ENCODE results near the gene TEAD4. TPM values are rescaled to one million over a fixed set of nuclear protein-coding genes. Genes with fewer than 3 reads are reported as not detected.

TEAD4 gene
- total and polyA plus RNA-seq, 2 experiments from 2014 or later: 68.1 to 145 TPM

- no peak overlapping the region for H3K27ac Mint-ChIP-seq
- no peak overlapping the region for H2AFZ ChIP-seq
Measured at GRCh38 chr12:3020850-3021435, 61.7 kb downstream of the TEAD4 start.

More at GRCh38 chr12:3020850-3021435, 61.7 kb downstream of the TEAD4 start:
- Mint-ChIP-seq H3K4me3 (no peak overlapping the region), H3K4me1 (peaks cover 4% of the 10 kb centered on the region; the same call in 2 of the 3 replicates), H3K27me3 (ENCODE audit: insufficient read depth, low read depth, poor library complexity) (peaks cover 10% of the 10 kb centered on the region), H3K9me3 (no peaks in the 10 kb centered on the region; the same call in 2 of the 3 replicates), H3K36me3 (ENCODE audit: low read depth) (peaks cover 77% of the 10 kb centered on the region)
- H3K4me1 ChIP-seq (ENCODE audit: insufficient read depth): no peaks in the 10 kb centered on the region
- H3K4me2 ChIP-seq: no peak overlapping the region
- DNase-seq (ENCODE audit: low spot score) (no peak), ATAC-seq (no peak)
- peaks cover 8% of the 10 kb centered on the region; the same call in 1 of the 2 replicates for H3F3A ChIP-seq (replicated peaks; ENCODE audit: low read depth)
- no peaks in the 10 kb centered on the region; the same call in none of the 2 replicates for H4K20me1 ChIP-seq (replicated peaks; ENCODE audit: insufficient read depth)
- H3K79me2 ChIP-seq (replicated peaks; ENCODE audit: insufficient read depth): no peaks in the 10 kb centered on the region
- no peak overlapping the region for H3K4me3 ChIP-seq
- H3K27ac ChIP-seq (ENCODE audit: low read depth): no peak overlapping the region
- no peaks in the 10 kb centered on the region for H3K27me3 ChIP-seq (ENCODE audit: insufficient read depth)
- no peaks in the 10 kb centered on the region for H3K9me2 ChIP-seq (ENCODE audit: insufficient read depth)
- TF ChIP-seq STAT1 (IDR thresholded peaks at IDR 0.05; ENCODE audit: unreplicated experiment) (no peak), EZH2 (IDR thresholded peaks at IDR 0.05; ENCODE audit: low read depth, unreplicated experiment) (no peak), POLR2AphosphoS5 (IDR thresholded peaks at IDR 0.05; ENCODE audit: low read depth) (peak; percentile 12; the same call in 1 of the 2 replicates)
- TF ChIP-seq, protein P1, sequence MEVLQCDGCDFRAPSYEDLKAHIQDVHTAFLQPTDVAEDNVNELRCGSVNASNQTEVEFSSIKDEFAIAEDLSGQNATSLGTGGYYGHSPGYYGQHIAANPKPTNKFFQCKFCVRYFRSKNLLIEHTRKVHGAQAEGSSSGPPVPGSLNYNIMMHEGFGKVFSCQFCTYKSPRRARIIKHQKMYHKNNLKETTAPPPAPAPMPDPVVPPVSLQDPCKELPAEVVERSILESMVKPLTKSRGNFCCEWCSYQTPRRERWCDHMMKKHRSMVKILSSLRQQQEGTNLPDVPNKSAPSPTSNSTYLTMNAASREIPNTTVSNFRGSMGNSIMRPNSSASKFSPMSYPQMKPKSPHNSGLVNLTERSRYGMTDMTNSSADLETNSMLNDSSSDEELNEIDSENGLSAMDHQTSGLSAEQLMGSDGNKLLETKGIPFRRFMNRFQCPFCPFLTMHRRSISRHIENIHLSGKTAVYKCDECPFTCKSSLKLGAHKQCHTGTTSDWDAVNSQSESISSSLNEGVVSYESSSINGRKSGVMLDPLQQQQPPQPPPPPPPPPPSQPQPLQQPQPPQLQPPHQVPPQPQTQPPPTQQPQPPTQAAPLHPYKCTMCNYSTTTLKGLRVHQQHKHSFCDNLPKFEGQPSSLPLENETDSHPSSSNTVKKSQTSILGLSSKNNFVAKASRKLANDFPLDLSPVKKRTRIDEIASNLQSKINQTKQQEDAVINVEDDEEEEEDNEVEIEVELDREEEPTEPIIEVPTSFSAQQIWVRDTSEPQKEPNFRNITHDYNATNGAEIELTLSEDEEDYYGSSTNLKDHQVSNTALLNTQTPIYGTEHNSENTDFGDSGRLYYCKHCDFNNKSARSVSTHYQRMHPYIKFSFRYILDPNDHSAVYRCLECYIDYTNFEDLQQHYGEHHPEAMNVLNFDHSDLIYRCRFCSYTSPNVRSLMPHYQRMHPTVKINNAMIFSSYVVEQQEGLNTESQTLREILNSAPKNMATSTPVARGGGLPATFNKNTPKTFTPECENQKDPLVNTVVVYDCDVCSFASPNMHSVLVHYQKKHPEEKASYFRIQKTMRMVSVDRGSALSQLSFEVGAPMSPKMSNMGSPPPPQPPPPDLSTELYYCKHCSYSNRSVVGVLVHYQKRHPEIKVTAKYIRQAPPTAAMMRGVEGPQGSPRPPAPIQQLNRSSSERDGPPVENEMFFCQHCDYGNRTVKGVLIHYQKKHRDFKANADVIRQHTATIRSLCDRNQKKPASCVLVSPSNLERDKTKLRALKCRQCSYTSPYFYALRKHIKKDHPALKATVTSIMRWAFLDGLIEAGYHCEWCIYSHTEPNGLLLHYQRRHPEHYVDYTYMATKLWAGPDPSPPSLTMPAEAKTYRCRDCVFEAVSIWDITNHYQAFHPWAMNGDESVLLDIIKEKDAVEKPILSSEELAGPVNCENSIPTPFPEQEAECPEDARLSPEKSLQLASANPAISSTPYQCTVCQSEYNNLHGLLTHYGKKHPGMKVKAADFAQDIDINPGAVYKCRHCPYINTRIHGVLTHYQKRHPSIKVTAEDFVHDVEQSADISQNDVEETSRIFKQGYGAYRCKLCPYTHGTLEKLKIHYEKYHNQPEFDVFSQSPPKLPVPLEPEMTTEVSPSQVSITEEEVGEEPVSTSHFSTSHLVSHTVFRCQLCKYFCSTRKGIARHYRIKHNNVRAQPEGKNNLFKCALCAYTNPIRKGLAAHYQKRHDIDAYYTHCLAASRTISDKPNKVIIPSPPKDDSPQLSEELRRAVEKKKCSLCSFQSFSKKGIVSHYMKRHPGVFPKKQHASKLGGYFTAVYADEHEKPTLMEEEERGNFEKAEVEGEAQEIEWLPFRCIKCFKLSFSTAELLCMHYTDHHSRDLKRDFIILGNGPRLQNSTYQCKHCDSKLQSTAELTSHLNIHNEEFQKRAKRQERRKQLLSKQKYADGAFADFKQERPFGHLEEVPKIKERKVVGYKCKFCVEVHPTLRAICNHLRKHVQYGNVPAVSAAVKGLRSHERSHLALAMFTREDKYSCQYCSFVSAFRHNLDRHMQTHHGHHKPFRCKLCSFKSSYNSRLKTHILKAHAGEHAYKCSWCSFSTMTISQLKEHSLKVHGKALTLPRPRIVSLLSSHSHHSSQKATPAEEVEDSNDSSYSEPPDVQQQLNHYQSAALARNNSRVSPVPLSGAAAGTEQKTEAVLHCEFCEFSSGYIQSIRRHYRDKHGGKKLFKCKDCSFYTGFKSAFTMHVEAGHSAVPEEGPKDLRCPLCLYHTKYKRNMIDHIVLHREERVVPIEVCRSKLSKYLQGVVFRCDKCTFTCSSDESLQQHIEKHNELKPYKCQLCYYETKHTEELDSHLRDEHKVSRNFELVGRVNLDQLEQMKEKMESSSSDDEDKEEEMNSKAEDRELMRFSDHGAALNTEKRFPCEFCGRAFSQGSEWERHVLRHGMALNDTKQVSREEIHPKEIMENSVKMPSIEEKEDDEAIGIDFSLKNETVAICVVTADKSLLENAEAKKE (CRISPR knock-in tag; IDR thresholded peaks at IDR 0.05): no peak
- H3K36me3 ChIP-seq (ENCODE audit: insufficient read depth): peaks cover 27% of the 10 kb centered on the region
